GM18511 (cell line): ENCODE results near the gene ISG15.

Experiments used
- ATAC-seq: cut with Tn5 transposase; IDR thresholded peaks from one replicate; pipeline ENCODE4 v1.9.1; 2021; ENCODE audit warnings: mild to moderate bottlenecking, moderate library complexity; ENCODE audit not compliant: unreplicated experiment

Gene ISG15

GRCh38 chr1:1013105-1013921 is at the start of gene ISG15:
TSS of gene ISG15 (plus strand) at chr1:1013497. CDS start at chr1:1013574, 77 bp downstream.
- peak; percentile 93 for ATAC-seq

DNA sequence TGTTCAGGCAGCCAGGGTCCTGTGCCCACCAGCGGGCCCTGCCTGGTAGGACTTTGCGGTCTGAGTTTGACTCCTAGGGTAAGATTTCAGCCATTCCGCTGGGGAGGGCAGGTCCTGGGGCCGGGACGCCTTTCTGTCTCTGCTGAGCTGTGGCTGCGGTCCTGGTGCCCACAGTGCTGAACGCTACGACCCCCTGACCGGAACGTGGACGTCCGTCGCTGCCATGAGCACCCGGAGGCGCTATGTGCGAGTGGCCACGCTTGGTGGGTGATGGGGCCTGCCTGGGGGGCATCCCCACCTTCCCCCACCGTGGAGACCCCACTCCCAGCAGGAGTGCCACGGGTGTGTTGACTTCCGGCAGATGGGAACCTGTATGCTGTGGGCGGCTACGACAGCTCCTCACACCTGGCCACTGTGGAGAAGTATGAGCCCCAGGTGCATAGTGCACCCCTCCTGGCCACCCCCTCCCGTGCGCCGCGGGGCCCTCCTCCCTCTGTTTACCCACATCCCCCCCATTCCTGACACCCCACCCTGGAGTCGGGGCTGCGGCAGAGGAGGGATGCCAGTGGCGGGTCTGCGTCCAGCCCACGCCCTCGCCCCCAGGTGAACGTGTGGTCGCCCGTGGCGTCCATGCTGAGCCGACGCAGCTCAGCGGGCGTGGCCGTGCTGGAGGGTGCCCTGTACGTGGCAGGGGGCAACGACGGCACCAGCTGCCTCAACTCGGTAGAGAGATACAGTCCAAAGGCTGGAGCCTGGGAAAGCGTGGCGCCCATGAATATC is 49.4 kb upstream of the ISG15 start:
- ATAC-seq, result no peak

DNA sequence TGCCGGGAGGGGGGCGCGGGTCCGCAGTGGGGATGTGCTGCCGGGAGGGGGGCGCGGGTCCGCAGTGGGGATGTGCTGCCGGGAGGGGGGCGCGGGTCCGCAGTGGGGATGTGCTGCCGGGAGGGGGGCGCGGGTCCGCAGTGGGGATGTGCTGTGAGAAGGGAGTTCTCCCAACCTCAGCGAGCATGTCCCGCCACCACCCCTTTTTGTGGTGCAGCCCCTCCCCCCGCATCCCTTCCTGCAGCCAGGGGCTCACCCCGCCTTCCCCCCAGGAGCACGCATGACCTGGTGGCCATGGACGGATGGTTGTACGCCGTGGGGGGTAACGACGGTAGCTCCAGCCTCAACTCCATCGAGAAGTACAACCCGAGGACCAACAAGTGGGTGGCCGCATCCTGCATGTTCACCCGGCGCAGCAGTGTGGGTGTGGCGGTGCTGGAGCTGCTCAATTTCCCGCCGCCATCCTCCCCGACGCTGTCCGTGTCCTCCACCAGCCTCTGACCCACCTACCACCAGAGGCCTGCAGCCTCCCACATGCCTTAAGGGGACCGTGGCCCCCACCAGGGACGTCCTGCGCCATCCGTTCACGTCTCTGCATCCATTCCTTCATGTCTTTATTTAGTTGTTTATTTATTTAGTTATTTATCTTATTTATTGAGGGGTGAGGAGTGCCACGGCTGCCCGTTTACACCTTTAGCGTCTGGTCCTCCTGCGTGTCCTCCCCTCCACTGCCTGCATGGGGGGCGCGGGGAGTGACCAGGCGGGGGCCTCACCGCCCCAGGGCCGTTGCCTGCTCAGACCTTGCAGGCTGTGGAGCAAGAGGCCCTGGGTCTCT is 48.4 kb upstream of the ISG15 start:
- no peak for ATAC-seq

- ATAC-seq, result no peak
Observed at GRCh38 chr1:965526-966134, 47.7 kb upstream of the ISG15 start.

GRCh38 chr1:966135-966703 is 47.1 kb upstream of the ISG15 start, which contains the start of gene PLEKHN1:
TSS of gene PLEKHN1 (plus strand) at chr1:966482. CDS start at chr1:966532, 50 bp downstream.
- peak; percentile 42 for ATAC-seq

- peak; percentile 78 for ATAC-seq
Observed at GRCh38 chr1:966704-967300, 46.5 kb upstream of the ISG15 start.

DNA sequence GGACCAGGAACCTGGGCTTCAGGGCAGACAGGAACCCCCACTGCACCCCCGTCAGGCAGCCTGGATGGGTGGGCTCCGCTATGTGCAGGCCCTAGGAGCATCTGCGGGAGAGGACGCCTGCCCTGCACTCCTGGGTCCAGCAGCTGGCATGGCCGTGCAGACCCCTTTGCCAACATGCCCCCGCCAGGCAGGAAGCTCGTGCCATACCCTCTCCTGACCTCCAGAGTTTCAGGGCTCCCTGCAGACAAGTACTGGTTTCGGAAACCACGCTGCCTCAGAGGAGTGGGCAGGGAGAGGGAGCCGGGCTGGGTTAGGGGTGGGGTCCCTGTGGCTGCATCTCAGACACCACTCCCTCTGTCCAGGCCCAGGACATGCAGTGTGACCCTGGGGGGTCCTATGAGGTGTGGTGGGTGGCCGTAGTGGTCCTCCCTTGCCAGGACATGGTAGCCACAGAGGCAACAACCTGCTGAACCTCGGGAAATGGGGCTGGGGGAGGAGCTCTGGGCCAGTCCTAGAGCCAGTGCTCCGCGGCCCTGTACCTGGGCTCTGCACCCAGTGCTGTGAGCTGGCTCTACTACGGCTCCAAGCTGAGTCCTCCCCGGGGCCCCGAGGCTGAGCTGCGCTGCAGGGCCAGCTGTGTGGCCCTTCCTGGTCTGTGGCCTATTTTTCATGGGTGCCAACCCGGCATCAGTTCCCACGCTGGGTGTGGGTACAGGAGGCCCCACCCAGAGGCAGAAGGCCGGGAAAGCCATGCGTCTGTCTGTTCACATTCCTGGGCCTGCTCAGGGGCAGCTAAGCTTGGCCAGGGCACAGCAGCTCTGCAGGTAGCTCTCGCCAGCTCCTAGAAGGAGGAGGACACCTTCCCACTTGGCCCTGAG is 45.6 kb upstream of the ISG15 start:
- ATAC-seq, result no peak

DNA sequence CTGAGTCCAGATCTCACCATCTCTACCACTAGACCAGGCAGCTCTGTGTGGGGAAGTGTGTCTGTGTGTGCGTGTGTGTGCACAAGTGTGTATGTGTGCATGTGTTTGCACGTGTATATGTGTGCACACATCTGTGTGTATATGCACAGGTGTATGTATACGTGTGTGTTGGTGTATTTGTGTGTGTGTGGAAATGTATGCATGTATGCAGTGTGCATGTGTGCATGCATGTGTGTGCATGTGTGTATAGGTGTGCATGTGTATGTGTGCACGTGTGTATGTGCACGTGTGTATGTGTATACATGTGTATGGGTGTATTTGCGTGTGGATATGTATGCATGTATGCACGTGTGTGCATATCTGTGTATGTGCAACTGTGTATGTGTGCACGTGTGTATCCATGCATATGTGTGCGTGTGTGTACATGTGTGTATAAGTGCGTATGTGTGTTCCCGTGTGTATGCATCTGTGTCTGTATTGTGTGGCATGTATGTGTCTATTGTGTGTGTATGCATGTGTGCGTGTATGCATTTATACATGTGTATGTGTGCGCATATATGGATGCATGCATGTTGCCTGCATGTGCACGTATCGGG is 43.9 kb upstream of the ISG15 start:
- no peak for ATAC-seq

- no peak for ATAC-seq
Observed at GRCh38 chr1:970242-970972, 42.9 kb upstream of the ISG15 start.

GRCh38 chr1:970973-971730 is 42.1 kb upstream of the ISG15 start:
- no peak for ATAC-seq

DNA sequence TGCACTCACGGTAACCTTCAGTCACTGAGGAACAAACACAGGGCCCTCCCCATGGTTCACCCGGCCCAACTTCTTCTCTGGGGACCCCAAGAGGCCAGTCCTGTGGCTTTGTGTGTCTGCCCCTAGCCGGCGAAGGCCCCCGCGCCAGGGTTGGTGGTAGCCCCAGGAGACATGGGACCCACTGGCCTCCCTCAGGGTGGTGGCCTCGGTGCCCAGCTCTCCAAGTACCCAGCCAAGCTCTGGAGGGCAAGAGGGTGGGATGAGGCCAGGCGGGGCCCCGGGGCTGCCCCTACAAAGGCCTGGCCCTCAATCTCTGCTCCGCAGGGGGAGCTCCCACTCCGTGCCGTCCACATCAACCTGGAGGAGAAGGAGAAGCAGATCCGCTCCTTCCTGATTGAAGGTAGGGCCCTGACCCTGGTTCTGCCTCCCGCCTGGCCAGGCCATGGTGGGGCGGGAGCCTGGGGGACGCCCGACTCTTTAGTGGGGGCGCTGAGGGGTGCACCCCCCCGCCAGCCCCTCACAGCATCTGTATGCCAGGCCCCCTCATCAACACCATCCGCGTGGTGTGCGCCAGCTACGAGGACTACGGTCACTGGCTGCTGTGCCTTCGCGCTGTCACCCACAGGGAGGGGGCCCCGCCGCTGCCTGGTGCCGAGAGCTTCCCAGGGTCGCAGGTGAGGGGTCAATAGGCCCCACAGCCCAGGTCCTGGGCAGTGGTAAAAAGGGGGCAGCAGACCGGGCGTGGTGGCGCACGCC is 41.4 kb upstream of the ISG15 start:
- ATAC-seq, result no peak

GRCh38 chr1:972726-973458 is 40.4 kb upstream of the ISG15 start:
- no peak for ATAC-seq

DNA sequence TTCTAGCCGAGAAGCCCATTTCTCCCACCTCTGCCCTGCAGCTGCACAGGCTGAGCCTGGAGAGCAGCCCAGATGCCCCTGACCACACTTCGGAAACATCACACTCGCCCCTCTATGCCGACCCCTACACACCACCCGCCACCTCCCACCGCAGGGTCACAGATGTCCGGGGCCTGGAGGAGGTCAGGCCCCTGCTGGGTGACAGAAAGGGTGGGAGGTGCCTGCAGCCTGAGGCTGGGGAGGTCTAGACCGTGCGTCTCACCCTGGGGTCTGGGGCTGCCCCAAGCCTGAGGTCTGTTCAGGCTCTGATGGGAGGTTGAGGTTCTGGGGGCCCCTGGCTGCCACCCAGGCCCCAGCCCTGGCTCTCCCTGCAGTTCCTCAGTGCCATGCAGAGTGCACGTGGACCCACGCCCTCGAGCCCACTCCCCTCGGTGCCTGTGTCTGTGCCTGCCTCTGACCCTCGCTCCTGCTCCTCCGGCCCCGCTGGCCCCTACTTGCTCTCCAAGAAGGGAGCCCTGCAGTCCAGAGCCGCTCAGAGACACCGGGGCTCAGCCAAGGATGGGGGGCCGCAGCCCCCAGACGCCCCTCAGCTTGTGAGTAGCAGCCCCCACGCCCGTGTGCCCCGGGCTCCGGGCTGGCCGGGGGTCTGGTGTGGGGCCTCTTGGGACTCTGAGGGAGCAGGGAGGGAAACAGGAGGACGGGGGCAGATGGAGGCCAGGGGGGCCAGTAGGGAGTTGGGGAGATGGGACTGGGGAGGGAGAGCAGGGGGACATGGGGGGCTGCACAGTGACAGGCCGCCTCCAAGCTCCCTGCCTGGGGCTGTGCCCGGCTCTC is 39.6 kb upstream of the ISG15 start:
- ATAC-seq, result no peak

- no peak for ATAC-seq
Observed at GRCh38 chr1:974293-974640, 39.0 kb upstream of the ISG15 start.

DNA sequence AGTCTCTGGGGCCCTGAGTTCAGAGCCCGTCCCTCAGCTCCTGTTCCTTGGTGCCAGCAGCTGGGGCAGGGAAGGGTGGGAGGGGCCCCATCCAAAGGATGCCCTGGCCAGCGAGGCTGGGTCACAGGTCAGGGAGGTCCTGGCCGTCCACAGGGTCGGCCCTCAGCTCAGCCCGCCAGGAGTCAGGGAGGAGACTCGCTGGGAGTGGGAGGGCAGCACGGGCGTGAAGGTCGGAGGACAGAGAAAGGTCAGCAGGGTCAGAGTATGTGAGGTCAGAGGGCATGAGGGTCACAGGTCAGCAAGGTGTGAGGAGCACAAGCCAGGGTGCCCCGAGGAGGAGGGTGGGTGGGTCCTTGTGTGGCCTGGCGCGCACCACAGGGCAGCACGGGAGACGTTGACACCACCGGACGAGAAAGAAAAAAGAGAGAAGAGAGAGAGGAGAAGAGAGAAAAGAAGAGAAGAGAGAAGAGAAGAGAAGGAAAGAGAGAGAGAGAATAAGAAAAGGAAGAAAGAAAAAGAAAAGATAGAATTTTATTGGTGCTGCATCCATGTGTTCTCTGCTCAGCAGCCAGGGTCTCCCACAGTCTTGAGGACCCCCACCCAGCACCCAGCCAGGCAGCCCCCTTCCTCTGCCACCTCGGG is 38.5 kb upstream of the ISG15 start:
- ATAC-seq, result no peak
